HepG2 (cell line): ENCODE data around the gene RNF4. TPM values are rescaled to one million over a fixed set of nuclear protein-coding genes. Genes with fewer than 3 reads are reported as not detected.

Source experiments
- ERF ChIP-seq: IDR thresholded peaks from 2 replicates; pipeline ENCODE4 v1.6.1; 2018; ENCODE audit warnings: missing biosample characterization, missing genetic modification reagents
- FOXC1 ChIP-seq: sonication (generic); formaldehyde crosslinking; IDR thresholded peaks from 2 replicates; pipeline ENCODE4 v1.8.0; 2022; ENCODE audit warnings: mild to moderate bottlenecking, missing genetic modification reagents, borderline replicate concordance
- GATA4 ChIP-seq: sonication (generic); IDR thresholded peaks from 2 replicates; pipeline ENCODE4 v1.6.1; 2016; ENCODE audit warnings: antibody characterized with exemption, low read depth, borderline replicate concordance
- RFXAP ChIP-seq: sonication (generic); formaldehyde crosslinking; IDR thresholded peaks from 2 replicates; pipeline ENCODE4 v1.4.0; 2020; ENCODE audit warnings: missing genetic modification reagents, borderline replicate concordance
- TAF1 ChIP-seq: sonication (generic); formaldehyde crosslinking; IDR thresholded peaks from 2 replicates; pipeline ENCODE4 v1.4.0; 2020; ENCODE audit warnings: missing genetic modification reagents
- ZNF224 ChIP-seq: sonication (generic); formaldehyde crosslinking; IDR thresholded peaks from 2 replicates; pipeline ENCODE4 v1.5.0; 2020; ENCODE audit warnings: mild to moderate bottlenecking, missing genetic modification reagents
- ZNF232 ChIP-seq: sonication (generic); formaldehyde crosslinking; IDR thresholded peaks from 2 replicates; pipeline ENCODE4 v1.4.0; 2020; ENCODE audit warnings: missing genetic modification reagents, borderline replicate concordance
- ZNF670 ChIP-seq: sonication (generic); formaldehyde crosslinking; IDR thresholded peaks from 2 replicates; pipeline ENCODE4 v1.8.0; 2022; ENCODE audit warnings: mild to moderate bottlenecking, missing genetic modification reagents, borderline replicate concordance
- ZSCAN20 ChIP-seq: sonication (generic); formaldehyde crosslinking; IDR thresholded peaks from 2 replicates; pipeline ENCODE4 v1.4.0; 2020; ENCODE audit warnings: missing genetic modification reagents, mild to moderate bottlenecking, borderline replicate concordance
- polyA plus RNA-seq, 8 experiments: library from polyadenylated mRNA; depleted of rRNA in 3 of 8; stranded (reverse) in 7 of 8; unstranded in 1 of 8; fragments of >200 nt; fragmentation: Illumina TruSeq in 4 of 8; extraction: Trizol in 4 of 8; gene quantifications; 2 replicates each; pipeline versions ENCODE4 v1.2.1 to v1.2.3, GENCODE V29; 2011 to 2016; ENCODE audit warnings: low read depth in 4 of 8, missing spikeins in 1 of 8, mixed read lengths in 1 of 8; ENCODE audit not compliant: insufficient read depth in 1 of 8
- total RNA-seq, 5 experiments: library from RNA; depleted of rRNA; stranded (reverse); fragments of >200 nt; fragmentation: Illumina TruSeq; extraction: Trizol; gene quantifications; 2 replicates each; pipeline ENCODE4 v1.2.3, GENCODE V29; 2016; ENCODE audit warnings: low read depth in 1 of 5
- TF ChIP-seq, protein P1 (sequence below), 2 experiments: fragments of 450-650 bp in 1 of 2; sonication (generic) in 1 of 2; formaldehyde crosslinking in 1 of 2; IDR thresholded peaks; 2 replicates each; pipeline versions ENCODE4 v1.6.1 to v1.8.0; 2016 to 2022; ENCODE audit warnings: antibody characterized with exemption in 1 of 2, mild to moderate bottlenecking in 1 of 2, missing genetic modification reagents in 1 of 2
- TF ChIP-seq, protein P2 (sequence below): IDR thresholded peaks from 2 replicates; pipeline ENCODE4 v1.6.1; 2016; ENCODE audit warnings: missing compliant biosample characterization, missing genetic modification reagents, borderline replicate concordance
- TF ChIP-seq, protein P3 (sequence below): sonication (generic); formaldehyde crosslinking; IDR thresholded peaks from 2 replicates; pipeline ENCODE4 v1.4.0; 2020; ENCODE audit warnings: missing genetic modification reagents, borderline replicate concordance

The RNF4 gene
- total and polyA plus RNA-seq, 2 of the 13 experiments (the other 11 are each of a cell fraction or from before 2014, with no cell fraction given), result 38.1 to 45.1 TPM

DNA sequence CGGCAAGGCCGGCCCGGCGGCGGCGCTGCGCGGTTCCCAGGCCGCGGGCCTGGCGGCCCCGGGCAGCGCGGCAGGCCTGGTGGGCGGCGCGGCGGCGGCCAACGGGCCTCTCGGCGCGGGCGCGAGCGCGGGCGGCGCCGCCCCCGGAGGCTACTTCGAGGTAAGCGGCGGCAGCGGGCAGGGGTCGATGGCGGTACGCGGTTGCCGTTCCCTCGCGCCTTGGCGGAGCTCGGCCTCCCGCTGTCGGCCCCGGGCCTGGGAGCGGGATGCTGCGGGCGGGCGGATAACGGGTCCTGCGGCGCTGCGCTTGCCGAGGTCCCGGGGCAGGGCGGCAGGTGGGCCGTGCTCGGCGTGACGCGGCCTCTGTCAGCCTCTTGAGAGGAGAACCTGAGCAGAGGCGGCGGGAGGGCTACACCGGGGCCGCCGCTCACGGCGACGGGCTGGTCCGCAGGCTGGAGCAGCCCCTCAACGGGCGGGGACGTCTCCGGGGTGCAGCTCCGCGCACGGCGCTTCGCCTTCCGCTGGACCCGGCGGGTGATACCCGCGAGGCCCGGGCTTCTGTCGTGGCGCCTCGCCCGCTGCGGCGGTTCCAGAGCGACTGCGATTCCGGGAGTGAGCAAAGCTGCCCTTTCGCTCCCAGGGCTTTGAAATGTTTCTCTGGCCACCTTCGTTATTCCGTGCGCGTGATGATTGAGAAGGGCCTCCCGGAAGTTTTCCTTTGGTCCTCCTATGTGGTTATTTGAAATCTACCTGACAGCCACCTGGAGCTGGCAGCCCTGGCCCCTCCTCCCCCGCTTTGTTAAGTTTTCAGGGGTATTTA, 68.3 kb downstream of the RNF4 start (continued):
- TF ChIP-seq, protein P1, sequence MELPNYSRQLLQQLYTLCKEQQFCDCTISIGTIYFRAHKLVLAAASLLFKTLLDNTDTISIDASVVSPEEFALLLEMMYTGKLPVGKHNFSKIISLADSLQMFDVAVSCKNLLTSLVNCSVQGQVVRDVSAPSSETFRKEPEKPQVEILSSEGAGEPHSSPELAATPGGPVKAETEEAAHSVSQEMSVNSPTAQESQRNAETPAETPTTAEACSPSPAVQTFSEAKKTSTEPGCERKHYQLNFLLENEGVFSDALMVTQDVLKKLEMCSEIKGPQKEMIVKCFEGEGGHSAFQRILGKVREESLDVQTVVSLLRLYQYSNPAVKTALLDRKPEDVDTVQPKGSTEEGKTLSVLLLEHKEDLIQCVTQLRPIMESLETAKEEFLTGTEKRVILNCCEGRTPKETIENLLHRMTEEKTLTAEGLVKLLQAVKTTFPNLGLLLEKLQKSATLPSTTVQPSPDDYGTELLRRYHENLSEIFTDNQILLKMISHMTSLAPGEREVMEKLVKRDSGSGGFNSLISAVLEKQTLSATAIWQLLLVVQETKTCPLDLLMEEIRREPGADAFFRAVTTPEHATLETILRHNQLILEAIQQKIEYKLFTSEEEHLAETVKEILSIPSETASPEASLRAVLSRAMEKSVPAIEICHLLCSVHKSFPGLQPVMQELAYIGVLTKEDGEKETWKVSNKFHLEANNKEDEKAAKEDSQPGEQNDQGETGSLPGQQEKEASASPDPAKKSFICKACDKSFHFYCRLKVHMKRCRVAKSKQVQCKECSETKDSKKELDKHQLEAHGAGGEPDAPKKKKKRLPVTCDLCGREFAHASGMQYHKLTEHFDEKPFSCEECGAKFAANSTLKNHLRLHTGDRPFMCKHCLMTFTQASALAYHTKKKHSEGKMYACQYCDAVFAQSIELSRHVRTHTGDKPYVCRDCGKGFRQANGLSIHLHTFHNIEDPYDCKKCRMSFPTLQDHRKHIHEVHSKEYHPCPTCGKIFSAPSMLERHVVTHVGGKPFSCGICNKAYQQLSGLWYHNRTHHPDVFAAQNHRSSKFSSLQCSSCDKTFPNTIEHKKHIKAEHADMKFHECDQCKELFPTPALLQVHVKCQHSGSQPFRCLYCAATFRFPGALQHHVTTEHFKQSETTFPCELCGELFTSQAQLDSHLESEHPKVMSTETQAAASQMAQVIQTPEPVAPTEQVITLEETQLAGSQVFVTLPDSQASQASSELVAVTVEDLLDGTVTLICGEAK (IDR thresholded peaks at IDR 0.05), result no peak
- TF ChIP-seq, protein P1 (CRISPR knock-in tag; IDR thresholded peaks at IDR 0.05), result 0 out of 2 replicates have a peak, but pooled peaks have one; percentile 28
- TF ChIP-seq FOXC1 (CRISPR knock-in tag), result peak; percentile 38; the same call in 1 of the 2 replicates
- peak; percentile 41; the same call in 1 of the 2 replicates for TF ChIP-seq ZSCAN20 (CRISPR knock-in tag)
- TF ChIP-seq TAF1, result 0 out of 2 replicates have a peak, but pooled peaks have one; percentile 24
- 0 out of 2 replicates have a peak, but pooled peaks have one; percentile 25 for TF ChIP-seq ZNF232 (CRISPR knock-in tag)
- TF ChIP-seq RFXAP (CRISPR knock-in tag), result 0 out of 2 replicates have a peak, but pooled peaks have one; percentile 9
- TF ChIP-seq ERF (CRISPR knock-in tag), result 0 out of 2 replicates have a peak, but pooled peaks have one; percentile 46
- TF ChIP-seq ZNF224 (CRISPR knock-in tag), result no peak
- TF ChIP-seq, protein P2, sequence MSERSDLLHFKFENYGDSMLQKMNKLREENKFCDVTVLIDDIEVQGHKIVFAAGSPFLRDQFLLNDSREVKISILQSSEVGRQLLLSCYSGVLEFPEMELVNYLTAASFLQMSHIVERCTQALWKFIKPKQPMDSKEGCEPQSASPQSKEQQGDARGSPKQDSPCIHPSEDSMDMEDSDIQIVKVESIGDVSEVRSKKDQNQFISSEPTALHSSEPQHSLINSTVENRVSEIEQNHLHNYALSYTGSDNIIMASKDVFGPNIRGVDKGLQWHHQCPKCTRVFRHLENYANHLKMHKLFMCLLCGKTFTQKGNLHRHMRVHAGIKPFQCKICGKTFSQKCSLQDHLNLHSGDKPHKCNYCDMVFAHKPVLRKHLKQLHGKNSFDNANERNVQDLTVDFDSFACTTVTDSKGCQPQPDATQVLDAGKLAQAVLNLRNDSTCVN, result no peak
- TF ChIP-seq, protein P3, sequence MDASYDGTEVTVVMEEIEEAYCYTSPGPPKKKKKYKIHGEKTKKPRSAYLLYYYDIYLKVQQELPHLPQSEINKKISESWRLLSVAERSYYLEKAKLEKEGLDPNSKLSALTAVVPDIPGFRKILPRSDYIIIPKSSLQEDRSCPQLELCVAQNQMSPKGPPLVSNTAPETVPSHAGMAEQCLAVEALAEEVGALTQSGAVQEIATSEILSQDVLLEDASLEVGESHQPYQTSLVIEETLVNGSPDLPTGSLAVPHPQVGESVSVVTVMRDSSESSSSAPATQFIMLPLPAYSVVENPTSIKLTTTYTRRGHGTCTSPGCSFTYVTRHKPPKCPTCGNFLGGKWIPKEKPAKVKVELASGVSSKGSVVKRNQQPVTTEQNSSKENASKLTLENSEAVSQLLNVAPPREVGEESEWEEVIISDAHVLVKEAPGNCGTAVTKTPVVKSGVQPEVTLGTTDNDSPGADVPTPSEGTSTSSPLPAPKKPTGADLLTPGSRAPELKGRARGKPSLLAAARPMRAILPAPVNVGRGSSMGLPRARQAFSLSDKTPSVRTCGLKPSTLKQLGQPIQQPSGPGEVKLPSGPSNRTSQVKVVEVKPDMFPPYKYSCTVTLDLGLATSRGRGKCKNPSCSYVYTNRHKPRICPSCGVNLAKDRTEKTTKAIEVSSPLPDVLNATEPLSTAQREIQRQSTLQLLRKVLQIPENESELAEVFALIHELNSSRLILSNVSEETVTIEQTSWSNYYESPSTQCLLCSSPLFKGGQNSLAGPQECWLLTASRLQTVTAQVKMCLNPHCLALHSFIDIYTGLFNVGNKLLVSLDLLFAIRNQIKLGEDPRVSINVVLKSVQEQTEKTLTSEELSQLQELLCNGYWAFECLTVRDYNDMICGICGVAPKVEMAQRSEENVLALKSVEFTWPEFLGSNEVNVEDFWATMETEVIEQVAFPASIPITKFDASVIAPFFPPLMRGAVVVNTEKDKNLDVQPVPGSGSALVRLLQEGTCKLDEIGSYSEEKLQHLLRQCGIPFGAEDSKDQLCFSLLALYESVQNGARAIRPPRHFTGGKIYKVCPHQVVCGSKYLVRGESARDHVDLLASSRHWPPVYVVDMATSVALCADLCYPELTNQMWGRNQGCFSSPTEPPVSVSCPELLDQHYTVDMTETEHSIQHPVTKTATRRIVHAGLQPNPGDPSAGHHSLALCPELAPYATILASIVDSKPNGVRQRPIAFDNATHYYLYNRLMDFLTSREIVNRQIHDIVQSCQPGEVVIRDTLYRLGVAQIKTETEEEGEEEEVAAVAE (CRISPR knock-in tag), result no peak
- 0 out of 2 replicates have a peak, but pooled peaks have one; percentile 18 for TF ChIP-seq ZNF670 (CRISPR knock-in tag)
- TF ChIP-seq GATA4, result no peak
